ENCODE results near the gene LRRC7. TPM values are rescaled to one million over a fixed set of nuclear protein-coding genes. Genes with fewer than 3 reads are reported as not detected.

LRRC7 gene
- total and polyA plus RNA-seq, 12 donors: under 0.01 to 3.4 (median 0.32) TPM; not detected in 3

- TF ChIP-seq CTCF (IDR thresholded peaks at IDR 0.05) (no peak), POLR2A (IDR thresholded peaks at IDR 0.05) (no peak)
- Histone ChIP-seq H3K36me3 (replicated peaks in 1 of 2) (no peaks in the 10 kb centered on the region), H3K27ac (no peak overlapping the region), H3K9me3 (replicated peaks in 1 of 3) (no peaks in the 10 kb centered on the region), H3K4me1 (replicated peaks in 1 of 2) (no peaks in the 10 kb centered on the region), H3K27me3 (no peaks in the 10 kb centered on the region), H3K4me3 (no peak overlapping the region)
- intact Hi-C loops (cut with DNase I): no loop called here
- no peak for DNase-seq
- WGBS, 4 donors: 70 to 88% (median 77%) methylated on average over 4 of the region's 4 CpGs
Observed at GRCh38 chr1:69847670-69848069, 279.9 kb downstream of the LRRC7 start.

- H3K27ac ChIP-seq: no peak overlapping the region
- H3K36me3 ChIP-seq (replicated peaks in 1 of 2): no peaks in the 10 kb centered on the region
- intact Hi-C loops (cut with DNase I): no loop called here
- TF ChIP-seq POLR2A (IDR thresholded peaks at IDR 0.05) (no peak), CTCF (IDR thresholded peaks at IDR 0.05) (no peak)
- 56 to 67% (median 60%) methylated on average over 4 of the region's 4 CpGs for WGBS, 4 donors
- H3K27me3 ChIP-seq: no peaks in the 10 kb centered on the region
- H3K9me3 ChIP-seq (replicated peaks in 1 of 3): no peaks in the 10 kb centered on the region
- H3K4me3 ChIP-seq: no peak overlapping the region
- H3K4me1 ChIP-seq (replicated peaks in 1 of 2): no peaks in the 10 kb centered on the region
- no peak for DNase-seq
Observed at GRCh38 chr1:69852151-69852550, 284.4 kb downstream of the LRRC7 start.

- Histone ChIP-seq H3K27me3 (no peaks in the 10 kb centered on the region), H3K4me3 (no peak overlapping the region), H3K27ac (no peak overlapping the region), H3K9me3 (replicated peaks in 1 of 3) (no peaks in the 10 kb centered on the region), H3K36me3 (replicated peaks in 1 of 2) (no peaks in the 10 kb centered on the region), H3K4me1 (replicated peaks in 1 of 2) (no peaks in the 10 kb centered on the region)
- intact Hi-C loops (cut with DNase I): no loop called here
- no peak for DNase-seq
- TF ChIP-seq CTCF (IDR thresholded peaks at IDR 0.05): no peak
- TF ChIP-seq POLR2A (IDR thresholded peaks at IDR 0.05): no peak
Observed at GRCh38 chr1:69852706-69853105, 285.0 kb downstream of the LRRC7 start.

- H3K4me1 ChIP-seq (replicated peaks in 1 of 2): no peaks in the 10 kb centered on the region
- H3K27me3 ChIP-seq: no peaks in the 10 kb centered on the region
- H3K9me3 ChIP-seq (replicated peaks in 1 of 3): no peaks in the 10 kb centered on the region
- WGBS, 4 donors: 37 to 60% (median 56%) methylated on average over 1 of the region's 1 CpG
- no peak for TF ChIP-seq POLR2A (IDR thresholded peaks at IDR 0.05)
- no peak for TF ChIP-seq CTCF (IDR thresholded peaks at IDR 0.05)
- intact Hi-C loops (cut with DNase I): no loop called here
- no peak overlapping the region for H3K27ac ChIP-seq
- no peak for DNase-seq
- H3K4me3 ChIP-seq: no peak overlapping the region
- no peaks in the 10 kb centered on the region for H3K36me3 ChIP-seq (replicated peaks in 1 of 2)
Observed at GRCh38 chr1:69858534-69858933, 290.8 kb downstream of the LRRC7 start.
